H1 (cell line): ENCODE data around the gene ENTPD6. TPM values are rescaled to one million over a fixed set of nuclear protein-coding genes. Genes with fewer than 3 reads are reported as not detected.

Source experiments
- CHD7 ChIP-seq: fragments of 300-600 bp; sonication (generic); IDR thresholded peaks from 2 replicates; pipeline ENCODE4 v1.7.1; 2012; ENCODE audit warnings: low read length, moderate library complexity, mild to moderate bottlenecking, inconsistent platforms; ENCODE audit not compliant: insufficient replicate concordance
- POU5F1 ChIP-seq: IDR thresholded peaks from 2 replicates; pipeline ENCODE4 v1.6.1; 2011; ENCODE audit warnings: low read depth, mild to moderate bottlenecking, low read length, moderate library complexity
- ZNF274 ChIP-seq: IDR thresholded peaks from 2 replicates; pipeline ENCODE4 v1.7.0; 2012; ENCODE audit warnings: low read length, borderline replicate concordance; ENCODE audit errors: extremely low read depth
- polyA plus RNA-seq, 7 experiments: library from polyadenylated mRNA; depleted of rRNA in 3 of 7; stranded (reverse) in 5 of 7; unstranded in 2 of 7; fragments of >200 nt in 5 of 7; fragments of 200-250 nt in 2 of 7; gene quantifications; 1 replicate in 5 of 7; 2 replicates in 1 of 7; 4 replicates in 1 of 7; pipeline versions ENCODE4 v1.2.1 to v1.2.3, GENCODE V29; 2011 to 2013; ENCODE audit warnings: missing spikeins in 2 of 7, mixed read lengths in 2 of 7
- total RNA-seq: library from RNA; stranded (reverse); fragmentation: NEBNext Ultra II Directional; extraction: Animal tissue kit (Norgen Biotek cat#: 25700); gene quantifications from 2 replicates; pipeline ENCODE4 v1.2.1, GENCODE V29; 2021

Gene ENTPD6
- total and polyA plus RNA-seq, 2 of the 8 experiments (the other 6 are each of a cell fraction or from before 2014, with no cell fraction given): 47.8 to 57.3 TPM

GRCh38 chr20:25259788-25260254 is 64.3 kb downstream of the ENTPD6 start (continued):
- TF ChIP-seq CHD7: no peak
- TF ChIP-seq POU5F1: no peak
- TF ChIP-seq ZNF274: no peak
